GM21367 (cell line): ENCODE measurements around the gene TMEM98.
"Not testable (repeated sequence)": the region's sequence is repeated elsewhere in the genome, so short reads cannot be mapped to it uniquely, and the experiment has no call there.

Experiments
- ATAC-seq: cut with Tn5 transposase; IDR thresholded peaks from one replicate; pipeline ENCODE4 v1.9.1; 2021; ENCODE audit not compliant: unreplicated experiment

The TMEM98 gene

GRCh38 chr17:32927724-32928585, at the start of gene TMEM98:
Gene TMEM98 (plus strand): TSS chr17:32928153. CDS start chr17:32931529, 3,376 bp downstream.
- no peak for ATAC-seq

- ATAC-seq: no peak
Observed at GRCh38 chr17:32878211-32878610, 49.7 kb upstream of the TMEM98 start.

GRCh38 chr17:32879134-32879533, 48.8 kb upstream of the TMEM98 start:
- ATAC-seq: no peak

- no peak for ATAC-seq
Observed at GRCh38 chr17:32880671-32881453, 47.1 kb upstream of the TMEM98 start.

- no peak for ATAC-seq
Observed at GRCh38 chr17:32882029-32882428, 45.9 kb upstream of the TMEM98 start.

- no peak for ATAC-seq
Observed at GRCh38 chr17:32882734-32883133, 45.2 kb upstream of the TMEM98 start.

GRCh38 chr17:32886951-32887350, 41.0 kb upstream of the TMEM98 start:
- ATAC-seq: not testable (repeated sequence)

- not testable (repeated sequence) for ATAC-seq
Observed at GRCh38 chr17:32887410-32887809, 40.5 kb upstream of the TMEM98 start.

GRCh38 chr17:32894245-32894644, 33.7 kb upstream of the TMEM98 start:
- no peak for ATAC-seq

GRCh38 chr17:32896647-32897258, 31.2 kb upstream of the TMEM98 start:
- ATAC-seq: no peak

GRCh38 chr17:32899236-32900013, 28.5 kb upstream of the TMEM98 start:
- ATAC-seq: no peak

- no peak for ATAC-seq
Observed at GRCh38 chr17:32901743-32902142, 26.2 kb upstream of the TMEM98 start.

- ATAC-seq: no peak
Observed at GRCh38 chr17:32903774-32904673, 23.9 kb upstream of the TMEM98 start.

- no peak for ATAC-seq
Observed at GRCh38 chr17:32904891-32905290, 23.1 kb upstream of the TMEM98 start.

- no peak for ATAC-seq
Observed at GRCh38 chr17:32907583-32907982, 20.4 kb upstream of the TMEM98 start.

- no peak for ATAC-seq
Observed at GRCh38 chr17:32909787-32910369, 18.1 kb upstream of the TMEM98 start.

- ATAC-seq: no peak
Observed at GRCh38 chr17:32910769-32911168, 17.2 kb upstream of the TMEM98 start.

GRCh38 chr17:32912218-32912897, 15.6 kb upstream of the TMEM98 start:
- ATAC-seq: no peak

GRCh38 chr17:32913593-32913992, 14.4 kb upstream of the TMEM98 start:
- no peak for ATAC-seq
